ENCODE measurements around the gene NTM.

The NTM gene

GRCh38 chr11:132020001-132020400 lies 649.6 kb downstream of the NTM start:
- TF ChIP-seq, protein P1, sequence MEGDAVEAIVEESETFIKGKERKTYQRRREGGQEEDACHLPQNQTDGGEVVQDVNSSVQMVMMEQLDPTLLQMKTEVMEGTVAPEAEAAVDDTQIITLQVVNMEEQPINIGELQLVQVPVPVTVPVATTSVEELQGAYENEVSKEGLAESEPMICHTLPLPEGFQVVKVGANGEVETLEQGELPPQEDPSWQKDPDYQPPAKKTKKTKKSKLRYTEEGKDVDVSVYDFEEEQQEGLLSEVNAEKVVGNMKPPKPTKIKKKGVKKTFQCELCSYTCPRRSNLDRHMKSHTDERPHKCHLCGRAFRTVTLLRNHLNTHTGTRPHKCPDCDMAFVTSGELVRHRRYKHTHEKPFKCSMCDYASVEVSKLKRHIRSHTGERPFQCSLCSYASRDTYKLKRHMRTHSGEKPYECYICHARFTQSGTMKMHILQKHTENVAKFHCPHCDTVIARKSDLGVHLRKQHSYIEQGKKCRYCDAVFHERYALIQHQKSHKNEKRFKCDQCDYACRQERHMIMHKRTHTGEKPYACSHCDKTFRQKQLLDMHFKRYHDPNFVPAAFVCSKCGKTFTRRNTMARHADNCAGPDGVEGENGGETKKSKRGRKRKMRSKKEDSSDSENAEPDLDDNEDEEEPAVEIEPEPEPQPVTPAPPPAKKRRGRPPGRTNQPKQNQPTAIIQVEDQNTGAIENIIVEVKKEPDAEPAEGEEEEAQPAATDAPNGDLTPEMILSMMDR (IDR thresholded peaks at IDR 0.05; ENCODE audit: low read depth, low read length), result no peak
- DNase-seq (ENCODE audit: extremely low read depth, low read depth), result no peak

DNA sequence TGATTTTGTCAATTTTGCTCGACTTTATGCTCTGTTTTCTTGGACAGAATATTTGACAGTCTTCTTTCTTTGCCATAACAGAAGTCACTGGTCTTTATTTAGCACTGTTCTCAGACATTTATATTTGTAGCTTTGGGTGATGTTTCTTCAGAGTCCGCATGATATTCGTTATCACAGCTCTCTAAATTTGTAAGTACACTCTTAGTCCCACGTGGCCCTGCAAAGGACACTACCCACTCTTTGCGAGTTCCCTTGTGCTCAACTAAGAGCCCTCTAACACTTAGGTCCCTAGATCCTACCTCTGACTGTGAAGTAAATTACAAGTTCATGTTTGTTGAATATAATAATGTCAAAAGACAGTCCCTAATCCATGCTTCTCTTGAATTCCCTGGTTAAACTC lies 651.9 kb downstream of the NTM start:
- TF ChIP-seq, protein P1 (IDR thresholded peaks at IDR 0.05; ENCODE audit: low read depth, low read length), result no peak
- no peak for DNase-seq (ENCODE audit: extremely low read depth, low read depth)

- no peak for DNase-seq (ENCODE audit: extremely low read depth, low read depth)
- TF ChIP-seq, protein P1 (IDR thresholded peaks at IDR 0.05; ENCODE audit: low read depth, low read length), result no peak
These were observed 652.5 kb downstream of the NTM start for GRCh38 chr11:132022733-132023478.

DNA sequence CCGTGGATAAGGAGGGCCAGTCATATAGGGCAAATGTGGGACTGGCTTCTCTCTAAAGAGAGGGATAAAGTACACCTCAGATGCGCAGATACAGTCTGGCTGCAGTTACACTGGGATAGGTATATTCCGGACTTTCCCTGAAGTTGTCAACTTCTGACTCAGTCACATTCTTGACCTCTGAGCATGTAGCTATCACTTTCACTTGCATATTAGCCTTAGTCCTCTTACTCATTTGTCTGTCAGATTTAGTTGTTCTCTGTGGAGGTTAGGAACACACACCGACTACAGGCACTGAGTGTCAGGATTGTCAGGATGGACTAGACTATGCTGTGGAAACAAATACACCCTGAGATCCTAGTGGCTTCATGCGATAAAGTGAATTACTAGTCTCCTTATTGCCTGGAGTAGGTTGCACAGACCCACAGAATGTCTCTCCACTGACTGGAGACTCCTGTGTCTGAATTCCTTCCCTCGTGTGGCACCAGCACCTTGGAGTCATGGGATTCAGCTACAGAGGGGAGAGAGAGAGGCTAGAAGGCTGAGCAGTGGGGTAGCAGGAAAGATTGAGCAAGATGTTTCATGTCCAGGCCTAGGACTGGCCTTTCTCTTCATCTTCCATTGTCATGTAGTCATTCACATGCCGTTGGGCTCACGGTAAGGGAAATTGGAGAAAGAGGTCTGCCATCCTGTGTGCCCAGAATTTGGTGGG lies 654.3 kb downstream of the NTM start:
- DNase-seq (ENCODE audit: extremely low read depth, low read depth), result no peak
- TF ChIP-seq, protein P1 (IDR thresholded peaks at IDR 0.05; ENCODE audit: low read depth, low read length), result no peak

DNA sequence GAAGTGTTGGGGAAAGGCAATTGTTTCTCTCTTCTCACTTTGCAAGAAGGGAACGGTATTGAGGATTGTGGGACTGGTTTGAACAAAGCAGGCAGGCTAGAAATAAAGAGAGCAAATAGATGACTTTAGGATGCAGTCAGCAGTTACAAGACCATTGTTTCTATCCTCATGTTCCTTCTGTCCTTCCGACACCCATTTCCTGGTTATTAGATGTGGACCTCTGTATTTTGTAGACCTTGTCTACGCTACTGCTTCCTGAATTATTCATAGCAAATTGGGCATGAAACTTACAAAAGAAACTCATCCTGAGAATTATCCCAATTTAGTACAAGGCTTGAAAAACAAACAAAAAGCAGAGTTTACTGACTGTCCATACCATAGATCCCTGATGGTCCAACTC lies 656.3 kb downstream of the NTM start:
- DNase-seq (ENCODE audit: extremely low read depth, low read depth), result no peak

GRCh38 chr11:132028380-132029240 lies 658.2 kb downstream of the NTM start:
- TF ChIP-seq, protein P1 (IDR thresholded peaks at IDR 0.05; ENCODE audit: low read depth, low read length), result peak; percentile 4; the same call in 1 of the 2 replicates
- DNase-seq (ENCODE audit: extremely low read depth, low read depth), result no peak

More for the DNA sequence above, 656.3 kb downstream of the NTM start:
- TF ChIP-seq, protein P1 (IDR thresholded peaks at IDR 0.05; ENCODE audit: low read depth, low read length), result no peak

Data from AG09319 (cell line).